Endothelial cell of coronary artery (primary cell): ENCODE measurements around the gene LDB2. TPM values are rescaled to one million over a fixed set of nuclear protein-coding genes. Genes with fewer than 3 reads are reported as not detected.

ENCODE experiments used
- total RNA-seq: library from RNA; depleted of rRNA; stranded (reverse); fragments of >200 nt; gene quantifications from 2 replicates; pipeline ENCODE4 v1.2.3, GENCODE V29; 2014

The LDB2 gene
- 128 and 441 TPM in 2 replicates for total RNA-seq

GRCh38 chr4:16897991-16898827 is at the start of gene LDB2:
LDB2 (minus strand) TSS chr4:16898645.

